HEK293 (cell line): Measurements from ENCODE around the gene WWC1.

Experiments used
- CTCF ChIP-seq: fragments of 450-650 bp; formaldehyde crosslinking; IDR thresholded peaks from 2 replicates; pipeline ENCODE4 v1.5.1; 2016; ENCODE audit warnings: missing biosample characterization, missing genetic modification characterization
- ZBTB21 ChIP-seq: fragments of 450-650 bp; formaldehyde crosslinking; IDR thresholded peaks from 2 replicates; pipeline ENCODE4 v1.5.1; 2017; ENCODE audit warnings: missing biosample characterization, missing genetic modification characterization
- ZBTB7A ChIP-seq: fragments of 450-650 bp; formaldehyde crosslinking; IDR thresholded peaks from 2 replicates; pipeline ENCODE4 v1.5.1; 2016; ENCODE audit warnings: low read depth, missing biosample characterization, missing genetic modification characterization
- TF ChIP-seq, protein P1 (sequence below): fragments of 450-650 bp; formaldehyde crosslinking; IDR thresholded peaks from 2 replicates; pipeline ENCODE4 v1.5.1; 2017; ENCODE audit warnings: missing biosample characterization, missing genetic modification characterization

DNA sequence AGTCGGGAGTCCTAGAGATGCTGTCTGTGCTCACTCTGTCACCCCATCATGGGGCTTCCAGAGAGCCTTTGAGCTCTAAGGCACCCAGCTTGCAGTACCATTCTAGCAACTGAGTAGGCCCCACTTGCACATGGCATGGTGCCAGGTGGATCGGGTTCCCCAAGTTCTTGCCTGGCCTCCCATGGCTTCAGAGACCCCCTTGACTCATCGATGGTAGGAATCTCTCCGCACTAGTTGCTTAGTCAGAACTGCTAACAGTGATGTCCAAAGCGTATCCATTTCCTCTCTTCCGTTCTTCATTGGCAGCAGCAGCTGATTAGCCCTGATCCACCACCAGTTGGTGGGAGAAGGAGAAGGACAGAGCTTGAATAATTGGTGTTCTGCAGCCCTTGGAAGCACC, 124.5 kb downstream of the WWC1 start:
- no peak for TF ChIP-seq CTCF (tag by site-specific recombination)
- TF ChIP-seq, protein P1, sequence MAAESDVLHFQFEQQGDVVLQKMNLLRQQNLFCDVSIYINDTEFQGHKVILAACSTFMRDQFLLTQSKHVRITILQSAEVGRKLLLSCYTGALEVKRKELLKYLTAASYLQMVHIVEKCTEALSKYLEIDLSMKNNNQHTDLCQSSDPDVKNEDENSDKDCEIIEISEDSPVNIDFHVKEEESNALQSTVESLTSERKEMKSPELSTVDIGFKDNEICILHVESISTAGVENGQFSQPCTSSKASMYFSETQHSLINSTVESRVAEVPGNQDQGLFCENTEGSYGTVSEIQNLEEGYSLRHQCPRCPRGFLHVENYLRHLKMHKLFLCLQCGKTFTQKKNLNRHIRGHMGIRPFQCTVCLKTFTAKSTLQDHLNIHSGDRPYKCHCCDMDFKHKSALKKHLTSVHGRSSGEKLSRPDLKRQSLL = no peak
- TF ChIP-seq ZBTB7A (tag by site-specific recombination) = no peak
- TF ChIP-seq ZBTB21 (tag by site-specific recombination) = no peak
